Pons (tissue), 1 donor: Measurements from ENCODE around the gene CCDC93.

Experiments
- DNase-seq: peaks from one replicate; pipeline ENCODE4 v3.0.0-alpha.2; 2016; ENCODE audit warnings: low spot score

The CCDC93 gene, protein sequence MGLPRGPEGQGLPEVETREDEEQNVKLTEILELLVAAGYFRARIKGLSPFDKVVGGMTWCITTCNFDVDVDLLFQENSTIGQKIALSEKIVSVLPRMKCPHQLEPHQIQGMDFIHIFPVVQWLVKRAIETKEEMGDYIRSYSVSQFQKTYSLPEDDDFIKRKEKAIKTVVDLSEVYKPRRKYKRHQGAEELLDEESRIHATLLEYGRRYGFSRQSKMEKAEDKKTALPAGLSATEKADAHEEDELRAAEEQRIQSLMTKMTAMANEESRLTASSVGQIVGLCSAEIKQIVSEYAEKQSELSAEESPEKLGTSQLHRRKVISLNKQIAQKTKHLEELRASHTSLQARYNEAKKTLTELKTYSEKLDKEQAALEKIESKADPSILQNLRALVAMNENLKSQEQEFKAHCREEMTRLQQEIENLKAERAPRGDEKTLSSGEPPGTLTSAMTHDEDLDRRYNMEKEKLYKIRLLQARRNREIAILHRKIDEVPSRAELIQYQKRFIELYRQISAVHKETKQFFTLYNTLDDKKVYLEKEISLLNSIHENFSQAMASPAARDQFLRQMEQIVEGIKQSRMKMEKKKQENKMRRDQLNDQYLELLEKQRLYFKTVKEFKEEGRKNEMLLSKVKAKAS

GRCh38 chr2:118013724-118014491 is at the start of gene CCDC93:
CCDC93 (minus strand) TSS chr2:118014070; CDS start chr2:118013995, 75 bp downstream.
- DNase-seq: peak; percentile 64

- DNase-seq: peak; percentile 52
These were observed 48.8 kb upstream of the CCDC93 start for GRCh38 chr2:118062669-118063068.

DNA sequence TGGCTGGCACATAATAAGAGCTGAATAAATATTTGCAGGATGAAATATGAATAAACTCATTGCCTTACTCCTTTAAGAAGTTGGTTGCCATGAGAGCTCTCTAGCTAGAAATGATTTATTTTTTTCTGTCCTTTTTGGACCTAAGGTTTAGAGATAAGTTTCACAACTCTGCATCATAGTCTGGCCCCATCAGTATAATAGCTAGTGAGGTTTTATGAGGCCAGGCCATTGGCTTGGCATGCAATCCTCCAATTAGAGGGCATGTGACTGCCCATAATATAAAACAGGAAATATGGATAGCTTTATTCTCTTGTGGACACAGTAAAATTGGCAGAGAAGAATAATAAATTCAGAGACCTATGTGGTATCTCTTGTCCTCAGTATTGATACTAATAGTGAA is 48.2 kb upstream of the CCDC93 start:
- DNase-seq: no peak

GRCh38 chr2:118061135-118061955 is 47.5 kb upstream of the CCDC93 start:
- peak; percentile 65 for DNase-seq

DNA sequence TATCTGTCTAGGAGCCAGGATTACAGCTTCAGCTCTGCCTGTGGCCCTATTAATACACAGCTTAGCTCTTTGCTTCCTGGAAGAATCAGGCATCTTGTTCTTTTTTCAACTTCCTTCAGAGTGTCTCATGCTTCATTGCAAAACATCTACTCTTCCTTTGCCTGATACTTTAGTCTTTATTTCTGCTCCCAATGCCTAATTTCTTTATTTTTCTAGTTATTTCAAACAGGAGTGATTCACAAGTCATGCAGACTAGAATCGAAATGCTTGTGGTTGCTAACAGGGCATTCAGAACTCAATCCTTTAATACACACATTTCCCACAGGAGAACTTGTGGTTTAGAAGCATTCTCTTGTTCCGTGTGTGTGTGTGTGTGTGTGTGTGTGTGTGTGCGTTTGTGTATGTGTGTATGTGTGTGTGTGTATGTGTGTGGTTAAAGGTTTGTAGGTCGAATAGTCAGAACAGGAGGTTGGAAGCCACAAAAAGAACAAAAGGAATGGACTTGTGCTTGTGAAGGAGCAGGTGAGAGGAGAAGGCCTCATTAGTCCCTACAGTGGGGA is 46.1 kb upstream of the CCDC93 start:
- peak; percentile 24 for DNase-seq

DNA sequence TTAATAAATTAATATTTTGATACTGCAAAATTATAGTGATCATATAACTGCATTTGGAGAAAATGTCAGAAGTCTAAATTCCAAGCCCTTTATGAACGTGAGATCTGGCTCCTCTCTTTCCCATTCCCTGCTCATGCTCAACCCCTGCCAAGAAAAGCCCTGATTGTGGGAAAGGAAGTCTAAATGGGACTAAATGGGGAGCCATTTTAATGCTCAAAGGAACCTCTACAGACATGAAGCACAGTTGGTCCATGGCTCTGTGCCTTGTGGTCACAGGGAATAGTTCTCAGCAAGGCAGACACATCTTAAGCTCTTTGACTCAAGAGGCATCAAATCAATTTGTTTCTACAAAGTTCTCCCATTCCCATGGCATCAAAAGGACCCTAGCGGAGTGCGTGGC is 45.1 kb upstream of the CCDC93 start:
- no peak for DNase-seq

GRCh38 chr2:118056801-118057200 is 42.9 kb upstream of the CCDC93 start:
- DNase-seq: no peak

DNA sequence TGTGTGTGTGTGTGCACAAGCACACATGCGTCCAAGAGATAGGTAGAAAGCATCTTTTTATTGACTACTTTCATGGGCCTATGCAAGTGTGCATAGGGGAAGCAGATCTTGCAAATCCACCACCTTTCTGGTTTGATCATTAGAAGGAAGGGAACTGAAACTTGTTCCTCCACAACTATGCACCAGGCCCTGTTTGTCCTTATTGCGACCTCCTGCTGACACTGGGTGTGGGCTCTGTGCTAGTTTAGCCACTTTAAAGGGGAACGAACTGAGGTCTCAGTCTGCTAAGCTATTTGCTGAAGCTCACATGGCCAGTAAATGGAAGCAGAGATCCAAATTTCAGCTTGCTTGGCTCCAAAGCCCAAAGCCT is 42.3 kb upstream of the CCDC93 start:
- peak; percentile 80 for DNase-seq

- no peak for DNase-seq
These were observed 41.8 kb upstream of the CCDC93 start for GRCh38 chr2:118055512-118056164.

DNA sequence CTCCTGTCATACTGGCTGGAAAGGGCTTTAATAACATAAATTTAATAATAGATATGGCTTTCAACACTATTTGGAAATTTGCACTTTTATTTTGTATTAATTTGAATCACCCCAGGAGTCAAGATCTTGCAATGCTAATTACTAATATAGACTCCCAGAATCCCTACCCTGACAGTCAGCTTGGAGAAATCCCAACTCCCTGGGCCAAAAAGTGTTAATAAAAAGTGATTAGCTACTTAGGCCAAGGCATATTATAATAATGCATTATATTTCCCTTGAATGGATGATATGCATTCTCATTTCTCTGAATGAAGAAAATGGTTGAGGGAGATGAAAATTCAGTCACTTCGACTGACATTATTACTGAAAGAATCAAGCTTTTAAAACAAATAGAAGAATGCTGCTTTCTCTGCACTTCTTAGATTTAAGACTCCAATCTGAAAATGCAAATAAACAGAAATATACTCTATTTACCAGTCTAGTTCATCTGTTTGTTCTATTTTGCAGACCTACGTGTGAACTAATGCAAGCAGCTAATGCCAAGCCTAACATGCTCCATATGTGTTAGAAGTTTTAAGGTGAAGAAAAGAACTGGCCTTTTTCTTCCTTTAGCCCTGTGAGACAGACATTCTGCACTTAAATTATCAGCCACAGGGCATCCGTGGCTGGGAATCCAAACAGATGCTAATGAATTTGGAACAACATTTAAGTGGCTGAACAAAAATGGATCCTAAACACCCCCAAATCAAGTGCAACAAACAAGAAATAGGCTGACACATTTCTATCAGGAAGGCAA is 40.5 kb upstream of the CCDC93 start:
- no peak for DNase-seq

DNA sequence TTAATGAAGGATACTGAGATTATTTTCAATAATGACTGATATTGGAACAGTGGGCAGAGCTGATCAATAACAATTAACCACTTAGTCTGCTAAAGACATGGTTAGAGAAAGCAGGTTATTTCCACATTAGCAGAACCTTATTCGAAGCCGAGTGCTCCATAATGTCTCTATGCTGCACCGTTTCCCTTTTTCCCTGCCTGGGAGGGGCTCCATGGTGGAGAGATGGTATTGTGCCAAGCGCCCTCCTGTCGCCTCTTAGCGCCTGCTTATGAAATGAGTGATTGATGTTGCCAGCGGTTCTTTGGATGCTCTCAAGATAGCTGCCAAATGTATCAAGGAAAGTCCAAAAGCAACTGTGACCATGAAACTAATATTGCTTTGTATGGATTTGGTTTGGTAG is 39.8 kb upstream of the CCDC93 start:
- no peak for DNase-seq

- no peak for DNase-seq
These were observed 38.6 kb upstream of the CCDC93 start for GRCh38 chr2:118052474-118052873.

DNA sequence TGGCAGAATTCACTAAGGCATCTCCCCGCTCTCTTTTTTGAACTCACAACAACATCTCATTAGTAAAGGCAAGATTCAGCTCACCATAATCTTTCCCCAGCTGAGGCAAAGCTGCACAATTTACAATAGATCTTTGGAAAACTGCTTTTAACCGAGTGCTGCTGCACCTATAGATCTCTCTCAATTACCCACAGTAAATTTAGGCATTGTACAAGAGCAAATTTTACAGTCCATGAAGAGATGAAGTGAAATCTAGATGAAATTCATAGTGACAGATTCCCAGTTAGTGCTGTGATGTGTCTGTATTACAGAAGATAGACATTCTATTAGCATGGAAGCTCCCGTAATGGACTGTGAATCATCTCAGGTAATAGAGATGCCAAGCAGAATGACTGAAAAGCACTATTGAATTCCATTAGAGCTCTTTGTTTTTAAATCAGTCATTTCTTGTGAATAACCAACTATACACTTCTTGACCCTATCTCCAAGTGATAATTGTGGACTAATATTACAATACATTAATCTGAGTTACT is 38.0 kb upstream of the CCDC93 start:
- no peak for DNase-seq

DNA sequence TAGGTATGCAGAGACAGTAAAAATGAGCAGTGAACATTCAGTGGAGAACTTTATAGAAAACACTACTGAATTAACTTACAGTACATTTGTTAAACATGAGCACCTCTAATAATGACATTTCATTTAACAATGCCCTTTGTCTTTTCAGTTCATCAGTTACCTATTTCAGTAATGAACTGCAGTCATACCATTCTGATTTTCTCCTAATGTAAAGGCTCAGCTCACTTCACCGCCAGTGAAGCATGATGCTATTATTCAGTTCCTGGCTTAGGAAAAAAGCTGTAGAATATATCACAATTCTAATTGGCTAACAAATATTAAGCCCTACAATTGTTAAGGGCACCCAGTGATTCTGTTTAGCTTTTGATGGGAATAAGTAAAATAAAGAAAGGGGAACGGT is 37.1 kb upstream of the CCDC93 start:
- DNase-seq: no peak

DNA sequence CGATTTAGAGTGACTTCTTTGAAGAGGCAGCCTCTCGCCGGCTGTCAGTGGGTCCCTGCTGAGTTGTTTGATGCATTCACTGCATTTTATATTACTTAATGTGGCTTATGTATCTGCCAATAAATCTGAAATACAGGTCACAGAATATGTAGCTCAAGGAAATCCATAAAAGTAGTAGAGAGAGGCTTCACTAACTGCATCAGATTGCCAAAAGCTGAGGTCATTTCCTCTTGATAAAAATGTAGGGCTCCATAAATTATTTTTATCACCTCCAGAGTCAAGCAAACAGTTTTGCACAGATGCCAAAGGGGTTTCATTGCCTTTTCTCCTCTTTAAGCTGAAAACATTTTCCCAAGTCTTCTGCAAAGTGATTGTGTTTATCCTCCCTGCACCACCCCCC is 36.5 kb upstream of the CCDC93 start:
- no peak for DNase-seq

- DNase-seq: no peak
These were observed 35.9 kb upstream of the CCDC93 start for GRCh38 chr2:118049816-118050140.

- no peak for DNase-seq
These were observed 35.4 kb upstream of the CCDC93 start for GRCh38 chr2:118049140-118049815.

GRCh38 chr2:118048401-118048800 is 34.5 kb upstream of the CCDC93 start:
- no peak for DNase-seq

- DNase-seq: no peak
These were observed 33.5 kb upstream of the CCDC93 start for GRCh38 chr2:118047380-118047826.
